Measurements from ENCODE around the gene SLC66A3. TPM values are rescaled to one million over a fixed set of nuclear protein-coding genes. Genes with fewer than 3 reads are reported as not detected.
A peak's percentile ranks its signal among the peaks of the same experiment; 100 is the strongest.

The SLC66A3 gene
- total RNA-seq, 2 donors from 2014 or later = 7.7 to 13.2 TPM

- TF ChIP-seq, protein P1, sequence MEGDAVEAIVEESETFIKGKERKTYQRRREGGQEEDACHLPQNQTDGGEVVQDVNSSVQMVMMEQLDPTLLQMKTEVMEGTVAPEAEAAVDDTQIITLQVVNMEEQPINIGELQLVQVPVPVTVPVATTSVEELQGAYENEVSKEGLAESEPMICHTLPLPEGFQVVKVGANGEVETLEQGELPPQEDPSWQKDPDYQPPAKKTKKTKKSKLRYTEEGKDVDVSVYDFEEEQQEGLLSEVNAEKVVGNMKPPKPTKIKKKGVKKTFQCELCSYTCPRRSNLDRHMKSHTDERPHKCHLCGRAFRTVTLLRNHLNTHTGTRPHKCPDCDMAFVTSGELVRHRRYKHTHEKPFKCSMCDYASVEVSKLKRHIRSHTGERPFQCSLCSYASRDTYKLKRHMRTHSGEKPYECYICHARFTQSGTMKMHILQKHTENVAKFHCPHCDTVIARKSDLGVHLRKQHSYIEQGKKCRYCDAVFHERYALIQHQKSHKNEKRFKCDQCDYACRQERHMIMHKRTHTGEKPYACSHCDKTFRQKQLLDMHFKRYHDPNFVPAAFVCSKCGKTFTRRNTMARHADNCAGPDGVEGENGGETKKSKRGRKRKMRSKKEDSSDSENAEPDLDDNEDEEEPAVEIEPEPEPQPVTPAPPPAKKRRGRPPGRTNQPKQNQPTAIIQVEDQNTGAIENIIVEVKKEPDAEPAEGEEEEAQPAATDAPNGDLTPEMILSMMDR (IDR thresholded peaks at IDR 0.05) = no peak
- no peaks in the 10 kb centered on the region for H3K4me1 ChIP-seq
- no peak for DNase-seq
- H3K27me3 ChIP-seq = no peaks in the 10 kb centered on the region
- H3K27ac ChIP-seq = no peak overlapping the region
- H3K4me3 ChIP-seq = no peak overlapping the region
- intact Hi-C loops (cut with DNase I) = no loop called here
- no peaks in the 10 kb centered on the region for H3K9me3 ChIP-seq
- H3K36me3 ChIP-seq = peaks cover 7% of the 10 kb centered on the region
- no peak overlapping the region for H3K9ac ChIP-seq (ENCODE audit: low read depth in 2 of 2, low read length in 2 of 2)
These were observed 46.7 kb downstream of the SLC66A3 start for GRCh38 chr2:11201969-11202368.

DNA sequence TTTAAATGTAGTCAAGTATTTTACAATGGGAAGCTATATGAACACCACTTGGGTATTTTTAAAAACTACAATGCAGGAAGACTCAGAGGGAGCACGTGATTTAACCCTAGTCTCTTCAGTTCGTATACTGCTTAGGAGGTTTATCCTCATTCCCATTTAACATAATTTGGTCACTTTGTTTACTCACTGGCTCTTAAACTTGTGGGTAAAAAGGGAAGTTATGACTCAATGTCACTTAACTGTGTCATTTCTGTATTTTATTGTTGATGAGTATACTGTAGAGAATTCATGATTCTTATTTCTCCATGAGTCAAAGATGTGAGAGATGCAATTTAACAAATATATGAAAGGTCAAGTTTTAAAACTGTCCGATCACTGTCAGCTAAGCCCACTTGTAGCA is 48.2 kb downstream of the SLC66A3 start:
- intact Hi-C loops (cut with DNase I) = no loop called here
- no peak overlapping the region for H3K4me3 ChIP-seq
- DNase-seq = no peak
- H3K27ac ChIP-seq = peak overlapping the region; percentile 2
- no peaks in the 10 kb centered on the region for H3K27me3 ChIP-seq
- TF ChIP-seq, protein P1 (IDR thresholded peaks at IDR 0.05) = no peak
- no peak overlapping the region for H3K9ac ChIP-seq (ENCODE audit: low read depth in 2 of 2, low read length in 2 of 2)
- no peaks in the 10 kb centered on the region for H3K4me1 ChIP-seq
- peaks cover 3% of the 10 kb centered on the region for H3K36me3 ChIP-seq
- H3K9me3 ChIP-seq = no peaks in the 10 kb centered on the region

DNA sequence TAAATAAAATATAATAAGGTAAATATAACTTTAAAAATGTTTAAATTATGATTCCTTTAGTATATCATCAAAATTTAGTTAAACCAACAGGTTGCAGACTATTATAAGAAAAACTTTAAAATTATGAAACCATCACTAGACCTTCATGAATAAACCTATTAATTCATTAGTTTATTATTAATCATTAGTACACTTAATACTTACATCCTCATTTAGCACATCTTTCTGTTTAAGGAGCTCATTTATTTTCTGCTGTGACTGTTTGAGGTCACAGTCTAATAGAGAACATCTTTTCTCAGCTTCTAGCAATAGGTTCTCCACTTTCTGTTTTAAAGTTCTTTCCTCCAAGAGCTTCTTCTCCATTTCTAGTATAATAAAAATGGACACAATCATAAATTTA is 52.8 kb downstream of the SLC66A3 start:
- Histone ChIP-seq H3K4me1 (no peaks in the 10 kb centered on the region), H3K9me3 (no peaks in the 10 kb centered on the region), H3K4me3 (no peak overlapping the region), H3K27me3 (no peaks in the 10 kb centered on the region), H3K9ac (ENCODE audit: low read depth in 2 of 2, low read length in 2 of 2) (no peak overlapping the region), H3K36me3 (no peaks in the 10 kb centered on the region), H3K27ac (no peak overlapping the region)
- TF ChIP-seq, protein P1 (IDR thresholded peaks at IDR 0.05) = no peak
- intact Hi-C loops (cut with DNase I) = no loop called here
- DNase-seq = no peak

- Histone ChIP-seq H3K27ac (no peak overlapping the region), H3K9me3 (no peaks in the 10 kb centered on the region), H3K9ac (ENCODE audit: low read depth in 2 of 2, low read length in 2 of 2) (no peak overlapping the region), H3K36me3 (no peaks in the 10 kb centered on the region), H3K4me1 (no peaks in the 10 kb centered on the region), H3K27me3 (no peaks in the 10 kb centered on the region), H3K4me3 (no peak overlapping the region)
- DNase-seq = no peak
- TF ChIP-seq, protein P1 (IDR thresholded peaks at IDR 0.05) = no peak
- intact Hi-C loops (cut with DNase I) = loop anchor here (10.0 kb wide), 1 partner anchor 78 kb away; a partner anchor contains a TSS
These were observed 57.4 kb downstream of the SLC66A3 start for GRCh38 chr2:11212645-11213044.

DNA sequence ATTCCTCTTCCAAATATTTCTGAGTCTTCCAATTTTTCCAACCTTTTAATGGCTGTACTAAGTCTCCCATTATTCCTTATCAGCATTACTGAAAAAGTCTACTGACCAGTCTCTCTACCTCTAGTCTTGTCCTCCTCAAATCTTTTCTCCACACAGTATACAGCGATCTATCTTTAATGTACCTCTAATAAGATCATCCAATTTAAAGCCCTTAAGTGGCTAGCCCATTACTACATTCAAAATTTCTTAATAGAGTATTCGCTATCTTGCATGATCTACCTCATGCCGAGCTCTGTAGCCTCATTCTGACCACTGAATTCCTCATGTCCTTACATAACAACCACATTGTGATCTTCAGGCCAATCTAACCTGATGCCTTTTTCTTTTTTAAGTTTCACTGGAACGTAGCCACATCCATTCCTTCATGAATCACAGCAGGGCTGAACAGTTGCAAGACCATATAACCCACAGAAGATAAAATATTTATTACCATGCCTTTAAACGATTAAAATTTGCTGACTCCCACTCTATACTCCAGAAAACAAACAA is 57.9 kb downstream of the SLC66A3 start:
- TF ChIP-seq, protein P1 (IDR thresholded peaks at IDR 0.05) = no peak
- Histone ChIP-seq H3K27ac (no peak overlapping the region), H3K9ac (ENCODE audit: low read depth in 2 of 2, low read length in 2 of 2) (no peak overlapping the region), H3K9me3 (no peaks in the 10 kb centered on the region), H3K27me3 (no peaks in the 10 kb centered on the region), H3K4me1 (no peaks in the 10 kb centered on the region), H3K36me3 (no peaks in the 10 kb centered on the region), H3K4me3 (no peak overlapping the region)
- DNase-seq = no peak
- intact Hi-C loops (cut with DNase I) = loop anchor here (10.0 kb wide), 1 partner anchor 78 kb away; a partner anchor contains a TSS
